IPS DF 4.7 (cell line): ENCODE data around the gene VTI1A.
"Not testable (repeated sequence)": the region's sequence is repeated elsewhere in the genome, so short reads cannot be mapped to it uniquely, and the experiment has no call there.

ENCODE experiments used
- DNase-seq: peaks from one replicate; pipeline ENCODE4 v3.0.0-alpha.2; 2013; ENCODE audit warnings: low spot score; ENCODE audit errors: extremely low read depth

VTI1A gene

GRCh38 chr10:112446855-112447619, at the start of gene VTI1A, which contains the start of gene ZDHHC6:
VTI1A (plus strand) TSS chr10:112447215; CDS start chr10:112447374, 159 bp downstream.
ZDHHC6 (minus strand) TSS chr10:112446914; CDS start chr10:112445436, 1,478 bp downstream.
- DNase-seq: peak; percentile 28

GRCh38 chr10:112397592-112397991, 49.4 kb upstream of the VTI1A start:
- DNase-seq: no peak

GRCh38 chr10:112402917-112403316, 44.1 kb upstream of the VTI1A start:
- DNase-seq: no peak

- no peak for DNase-seq
Measured at GRCh38 chr10:112404617-112405016, 42.4 kb upstream of the VTI1A start.

GRCh38 chr10:112406806-112407205, 40.2 kb upstream of the VTI1A start:
- DNase-seq: not testable (repeated sequence)

- no peak for DNase-seq
Measured at GRCh38 chr10:112407696-112408095, 39.3 kb upstream of the VTI1A start.

GRCh38 chr10:112409299-112409698, 37.7 kb upstream of the VTI1A start:
- no peak for DNase-seq

- no peak for DNase-seq
Measured at GRCh38 chr10:112409755-112410154, 37.3 kb upstream of the VTI1A start.

- DNase-seq: no peak
Measured at GRCh38 chr10:112412696-112413095, 34.3 kb upstream of the VTI1A start.

GRCh38 chr10:112421731-112422130, 25.3 kb upstream of the VTI1A start:
- no peak for DNase-seq

- DNase-seq: no peak
Measured at GRCh38 chr10:112424651-112425050, 22.4 kb upstream of the VTI1A start.

GRCh38 chr10:112426111-112426510, 20.9 kb upstream of the VTI1A start:
- no peak for DNase-seq

GRCh38 chr10:112429147-112429546, 17.9 kb upstream of the VTI1A start:
- no peak for DNase-seq

GRCh38 chr10:112429654-112430230, 17.3 kb upstream of the VTI1A start:
- DNase-seq: no peak

- no peak for DNase-seq
Measured at GRCh38 chr10:112433136-112433535, 13.9 kb upstream of the VTI1A start.

GRCh38 chr10:112434988-112435619, 11.9 kb upstream of the VTI1A start:
- DNase-seq: no peak

GRCh38 chr10:112438356-112438755, 8.7 kb upstream of the VTI1A start:
- no peak for DNase-seq

- DNase-seq: no peak
Measured at GRCh38 chr10:112441520-112441919, 5.5 kb upstream of the VTI1A start.

GRCh38 chr10:112442063-112442462, 5.0 kb upstream of the VTI1A start:
- DNase-seq: no peak

- no peak for DNase-seq
Measured at GRCh38 chr10:112446055-112446854, 760 bp upstream of the VTI1A start.

- DNase-seq: no peak
Measured at GRCh38 chr10:112447620-112447928, 559 bp downstream of the VTI1A start.

- no peak for DNase-seq
Measured at GRCh38 chr10:112448888-112449287, 1.9 kb downstream of the VTI1A start.
